ENCODE results near the gene TMEM132C.

DNA sequence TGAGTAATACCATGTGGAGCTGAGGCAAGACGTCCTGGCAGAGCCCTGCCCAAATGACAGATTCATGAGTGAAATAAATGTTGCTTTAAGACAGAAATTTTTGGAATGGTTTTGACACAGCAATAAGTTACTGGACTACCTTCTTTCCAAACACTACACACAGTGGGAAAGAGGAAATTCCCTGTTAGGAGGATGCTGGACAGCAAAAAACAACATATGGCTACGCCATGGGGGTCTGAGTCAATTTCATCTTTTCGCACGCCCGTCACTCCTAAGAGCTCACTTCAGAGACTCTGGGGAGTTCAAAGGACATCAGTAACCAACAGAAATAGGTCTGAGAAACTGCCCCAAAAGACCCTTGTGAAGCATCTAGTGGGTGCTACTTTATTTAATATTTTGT, 55.4 kb downstream of the TMEM132C start:
- TF ChIP-seq YY1 (IDR thresholded peaks at IDR 0.05; ENCODE audit: low read depth) (no peak), NFIC (IDR thresholded peaks at IDR 0.05) (no peak), RAD21 (IDR thresholded peaks at IDR 0.05; ENCODE audit: low read depth) (no peak), CREB1 (IDR thresholded peaks at IDR 0.05; ENCODE audit: low read depth) (no peak), TCF12 (IDR thresholded peaks at IDR 0.05; ENCODE audit: low read depth) (no peak)
- TF ChIP-seq, protein P1, sequence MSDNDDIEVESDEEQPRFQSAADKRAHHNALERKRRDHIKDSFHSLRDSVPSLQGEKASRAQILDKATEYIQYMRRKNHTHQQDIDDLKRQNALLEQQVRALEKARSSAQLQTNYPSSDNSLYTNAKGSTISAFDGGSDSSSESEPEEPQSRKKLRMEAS (IDR thresholded peaks at IDR 0.05): no peak

All from Ishikawa (cell line).